SK-N-SH (cell line): ENCODE results near the gene CYFIP1. TPM values are rescaled to one million over a fixed set of nuclear protein-coding genes. Genes with fewer than 3 reads are reported as not detected.
A peak's percentile ranks its signal among the peaks of the same experiment; 100 is the strongest.

Experiments used
- CTCF ChIA-PET: fragments of 300-600, 350-600 bp; formaldehyde crosslinking; extraction: SDS; loops from one replicate; lab custom pipeline; 2021; lab: Yijun Ruan, JAX
- POLR2A ChIA-PET: fragments of 350-600 bp; sonication (Branson Sonifier 250); formaldehyde crosslinking; extraction: SDS; loops from one replicate; lab custom pipeline; 2020; ENCODE audit warnings: antibody characterized with exemption, inconsistent platforms; lab: Yijun Ruan, JAX
- DNase-seq: peaks from one replicate; pipeline ENCODE4 v3.0.0; 2012
- H2AFZ ChIP-seq: fragments of 200-600 bp; sonication (generic); 2 replicates; pipeline ENCODE4 v1.8.1; 2016; ENCODE audit warnings: antibody characterized with exemption, mild to moderate bottlenecking, low read depth
- H3F3A ChIP-seq: fragments of 200-600 bp; sonication (generic); replicated peaks from 2 replicates; pipeline ENCODE3; 2016; ENCODE audit warnings: antibody characterized with exemption, mild to moderate bottlenecking; ENCODE audit not compliant: insufficient read depth
- H3K27ac ChIP-seq, 2 experiments: fragments of 200-500 bp in 1 of 2; fragments of 200-600 bp in 1 of 2; sonication (Bioruptor generic) in 1 of 2; sonication (generic), shearing (Covaris generic) in 1 of 2; 2 replicates each; pipeline versions ENCODE4 v1.5.1 to v1.6.1; 2014 to 2016; ENCODE audit warnings: low read depth in 2 of 2, inconsistent platforms in 1 of 2, low read length in 1 of 2, mild to moderate bottlenecking in 1 of 2, mixed read lengths in 1 of 2
- H3K27me3 ChIP-seq: fragments of 200-600 bp; sonication (generic), shearing (Covaris generic); 2 replicates; pipeline ENCODE4 v1.6.1; 2016; ENCODE audit warnings: mixed run types; ENCODE audit not compliant: insufficient read depth
- H3K36me3 ChIP-seq, 2 experiments: fragments of 200-500 bp in 1 of 2; fragments of 200-600 bp in 1 of 2; sonication (Bioruptor generic) in 1 of 2; sonication (generic) in 1 of 2; replicated peaks in 1 of 2; 2 replicates each; pipeline versions ENCODE3 to v1.5.1; 2014 to 2016; ENCODE audit warnings: low read length in 1 of 2, mild to moderate bottlenecking in 1 of 2; ENCODE audit not compliant: insufficient read depth in 2 of 2, control insufficient read depth in 1 of 2
- H3K4me1 ChIP-seq, 2 experiments: fragments of 200-500 bp in 1 of 2; fragments of 200-600 bp in 1 of 2; sonication (Bioruptor generic) in 1 of 2; sonication (generic), shearing (Covaris generic) in 1 of 2; 2 replicates each; pipeline versions ENCODE4 v1.5.1 to v1.6.1; 2014 to 2016; ENCODE audit warnings: low read depth in 1 of 2, low read length in 1 of 2, mixed run types in 1 of 2; ENCODE audit not compliant: insufficient read depth in 2 of 2, control insufficient read depth in 1 of 2
- H3K4me2 ChIP-seq: fragments of 200-600 bp; sonication (generic), shearing (Covaris generic); 2 replicates; pipeline ENCODE4 v1.6.1; 2017; ENCODE audit warnings: mixed run types
- H3K4me3 ChIP-seq, 2 experiments: fragments of 200-500 bp in 1 of 2; fragments of 200-600 bp in 1 of 2; sonication (Bioruptor generic) in 1 of 2; sonication (generic), shearing (Covaris generic) in 1 of 2; 2 replicates each; pipeline versions ENCODE4 v1.5.1 to v1.8.1; 2014 to 2016; ENCODE audit warnings: low read depth in 2 of 2, inconsistent platforms in 1 of 2, low read length in 1 of 2, mild to moderate bottlenecking in 1 of 2, mixed read lengths in 1 of 2, moderate library complexity in 1 of 2
- H3K79me2 ChIP-seq: fragments of 200-600 bp; sonication (generic); 2 replicates; pipeline ENCODE4 v1.8.1; 2017; ENCODE audit warnings: mild to moderate bottlenecking; ENCODE audit not compliant: insufficient read depth
- H3K9ac ChIP-seq: fragments of 200-600 bp; sonication (generic); 2 replicates; pipeline ENCODE4 v1.6.1; 2017; ENCODE audit warnings: mixed run types
- H3K9me2 ChIP-seq: fragments of 200-600 bp; sonication (generic); 2 replicates; pipeline ENCODE4 v1.6.1; 2017; ENCODE audit warnings: mixed run types
- H3K9me3 ChIP-seq: fragments of 200-600 bp; sonication (generic); 2 replicates; pipeline ENCODE4 v1.6.1; 2017; ENCODE audit warnings: mixed run types, mild to moderate bottlenecking, moderate library complexity
- H4K20me1 ChIP-seq: fragments of 200-600 bp; sonication (generic); 2 replicates; pipeline ENCODE4 v1.6.1; 2017; ENCODE audit warnings: mild to moderate bottlenecking, mixed run types; ENCODE audit not compliant: insufficient read depth
- EZH2phosphoT487 ChIP-seq: fragments of 200-600 bp; sonication (generic); IDR thresholded peaks from 2 replicates; pipeline ENCODE4 v1.6.1; 2017; ENCODE audit warnings: low read depth, mixed run types, mild to moderate bottlenecking, antibody characterized with exemption, moderate library complexity, borderline replicate concordance
- GABPA ChIP-seq: IDR thresholded peaks from 2 replicates; pipeline ENCODE4 v1.4.0; 2012; ENCODE audit warnings: low read depth, mild to moderate bottlenecking
- GATA2 ChIP-seq: sonication (generic); formaldehyde crosslinking; IDR thresholded peaks from 2 replicates; pipeline ENCODE4 v1.5.0; 2020; ENCODE audit warnings: mild to moderate bottlenecking, missing genetic modification reagents
- MEF2A ChIP-seq: IDR thresholded peaks from 2 replicates; pipeline ENCODE4 v1.4.0; 2012; ENCODE audit warnings: low read depth, borderline replicate concordance
- MXI1 ChIP-seq: IDR thresholded peaks from 2 replicates; pipeline ENCODE4 v1.6.1; 2012; ENCODE audit warnings: mild to moderate bottlenecking, low read depth, low read length, improper control_type of control experiment
- PBX3 ChIP-seq: IDR thresholded peaks from 2 replicates; pipeline ENCODE4; 2012
- RAD21 ChIP-seq: IDR thresholded peaks from 2 replicates; pipeline ENCODE4 v1.6.1; 2012; ENCODE audit warnings: mild to moderate bottlenecking, low read length
- RCOR1 ChIP-seq: fragments of 150-350 bp; IDR thresholded peaks from 2 replicates; pipeline ENCODE4 v1.6.1; 2017; ENCODE audit warnings: antibody characterized with exemption, low read length
- RXRA ChIP-seq: IDR thresholded peaks from 2 replicates; pipeline ENCODE4 v1.4.0; 2012; ENCODE audit warnings: low read depth, mild to moderate bottlenecking, borderline replicate concordance
- SIN3A ChIP-seq: IDR thresholded peaks from 2 replicates; pipeline ENCODE4 v1.6.1; 2012; ENCODE audit warnings: low read depth, mild to moderate bottlenecking, low read length, moderate library complexity, borderline replicate concordance
- USF1 ChIP-seq: IDR thresholded peaks from 2 replicates; pipeline ENCODE4 v1.4.0; 2012; ENCODE audit warnings: low read depth, borderline replicate concordance
- YY1 ChIP-seq: IDR thresholded peaks from 2 replicates; pipeline ENCODE4 v1.4.0; 2012; ENCODE audit warnings: low read depth, mild to moderate bottlenecking
- WGBS: methylation state at CpG from one replicate; pipeline ENCODE4 v1.1.6; 2017; ENCODE audit warnings: low lambda C conversion rate; 5-methylcytosine and 5-hydroxymethylcytosine counted together
- polyA plus RNA-seq, 3 experiments: library from polyadenylated mRNA; depleted of rRNA; stranded (reverse); fragments of >200 nt; gene quantifications; 2 replicates each; pipeline ENCODE4 v1.2.3, GENCODE V29; 2012
- TF ChIP-seq, protein P1 (sequence below): fragments of 150-350 bp; IDR thresholded peaks from 2 replicates; pipeline ENCODE4 v1.6.1; 2017; ENCODE audit warnings: antibody characterized with exemption, low read length, low read depth, borderline replicate concordance
- TF ChIP-seq, protein P2 (sequence below): IDR thresholded peaks from 2 replicates; pipeline ENCODE4 v1.4.0; 2012; ENCODE audit warnings: low read depth, borderline replicate concordance

Gene CYFIP1
- polyA plus RNA-seq, 1 of the 3 experiments (the other 2 are of a cell fraction): 53.4 TPM

DNA sequence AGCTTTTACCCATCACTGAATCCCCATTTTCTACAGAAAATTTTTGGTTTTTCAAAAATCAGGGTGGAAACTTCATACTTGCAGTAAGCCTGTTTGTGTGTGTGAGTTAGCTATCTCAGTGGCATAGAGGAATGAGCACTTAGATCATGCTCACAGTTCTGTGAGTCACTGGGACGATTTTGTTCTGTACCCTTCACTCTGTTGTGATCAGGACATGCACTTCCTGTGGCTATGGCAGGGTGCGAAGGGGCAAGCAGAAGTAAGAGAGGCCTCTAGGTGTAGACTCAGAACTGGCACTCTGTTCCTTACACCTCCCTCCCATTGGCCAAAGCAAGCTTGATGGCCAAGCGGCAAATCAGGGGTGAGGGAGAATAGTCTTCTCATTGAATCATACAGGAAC, 130.1 kb downstream of the CYFIP1 start:
- ChIA-PET CTCF (interaction anchor here (1.4 kb wide), 1 partner anchor 10 kb away, joined by 3 read pairs; no protein-coding TSS in a partner anchor), POLR2A (no interaction called here)
- DNase-seq: no peak
- Histone ChIP-seq H2AFZ (no peak overlapping the region), H3F3A (peaks cover 19% of the 10 kb centered on the region), H3K9me3 (no peaks in the 10 kb centered on the region), H3K4me3 (no peak overlapping the region), H3K27me3 (no peaks in the 10 kb centered on the region), H3K9ac (no peak overlapping the region), H3K4me2 (no peak overlapping the region), H3K79me2 (peaks cover 75% of the 10 kb centered on the region), H3K9me2 (no peaks in the 10 kb centered on the region), H3K27ac (no peak overlapping the region), H3K36me3 (peaks cover 33 to 54% of the 10 kb centered on the region in 2 experiments), H3K4me1 (peaks cover 6% of the 10 kb centered on the region in 2 experiments; a peak in 2 of 4 replicates), H4K20me1 (peaks cover 29% of the 10 kb centered on the region; the same call in 1 of the 2 replicates)
- 95% methylated on average over 3 of the region's 3 CpGs for WGBS
- no peak for TF ChIP-seq SIN3A
- no peak for TF ChIP-seq GATA2 (CRISPR knock-in tag)
- TF ChIP-seq, protein P1, sequence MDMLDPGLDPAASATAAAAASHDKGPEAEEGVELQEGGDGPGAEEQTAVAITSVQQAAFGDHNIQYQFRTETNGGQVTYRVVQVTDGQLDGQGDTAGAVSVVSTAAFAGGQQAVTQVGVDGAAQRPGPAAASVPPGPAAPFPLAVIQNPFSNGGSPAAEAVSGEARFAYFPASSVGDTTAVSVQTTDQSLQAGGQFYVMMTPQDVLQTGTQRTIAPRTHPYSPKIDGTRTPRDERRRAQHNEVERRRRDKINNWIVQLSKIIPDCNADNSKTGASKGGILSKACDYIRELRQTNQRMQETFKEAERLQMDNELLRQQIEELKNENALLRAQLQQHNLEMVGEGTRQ: no peak
- TF ChIP-seq YY1: no peak
- TF ChIP-seq, protein P2, sequence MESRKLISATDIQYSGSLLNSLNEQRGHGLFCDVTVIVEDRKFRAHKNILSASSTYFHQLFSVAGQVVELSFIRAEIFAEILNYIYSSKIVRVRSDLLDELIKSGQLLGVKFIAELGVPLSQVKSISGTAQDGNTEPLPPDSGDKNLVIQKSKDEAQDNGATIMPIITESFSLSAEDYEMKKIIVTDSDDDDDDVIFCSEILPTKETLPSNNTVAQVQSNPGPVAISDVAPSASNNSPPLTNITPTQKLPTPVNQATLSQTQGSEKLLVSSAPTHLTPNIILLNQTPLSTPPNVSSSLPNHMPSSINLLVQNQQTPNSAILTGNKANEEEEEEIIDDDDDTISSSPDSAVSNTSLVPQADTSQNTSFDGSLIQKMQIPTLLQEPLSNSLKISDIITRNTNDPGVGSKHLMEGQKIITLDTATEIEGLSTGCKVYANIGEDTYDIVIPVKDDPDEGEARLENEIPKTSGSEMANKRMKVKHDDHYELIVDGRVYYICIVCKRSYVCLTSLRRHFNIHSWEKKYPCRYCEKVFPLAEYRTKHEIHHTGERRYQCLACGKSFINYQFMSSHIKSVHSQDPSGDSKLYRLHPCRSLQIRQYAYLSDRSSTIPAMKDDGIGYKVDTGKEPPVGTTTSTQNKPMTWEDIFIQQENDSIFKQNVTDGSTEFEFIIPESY: no peak

GRCh38 chr15:22846073-22846472, 134.1 kb downstream of the CYFIP1 start:
- ChIA-PET CTCF (interaction anchor here (0.6 kb wide), 1 partner anchor 86 kb away, joined by 3 read pairs; no protein-coding TSS in a partner anchor), POLR2A (no interaction called here)
- Histone ChIP-seq H3K27ac (no peak overlapping the region), H3F3A (peaks cover 13% of the 10 kb centered on the region), H3K4me2 (no peak overlapping the region), H3K27me3 (no peaks in the 10 kb centered on the region), H3K9me2 (no peaks in the 10 kb centered on the region), H3K4me3 (no peak overlapping the region), H3K36me3 (peaks cover 16 to 45% of the 10 kb centered on the region in 2 experiments), H4K20me1 (peaks cover 49% of the 10 kb centered on the region), H3K4me1 (peaks cover 6 to 8% of the 10 kb centered on the region in 2 experiments; a peak in 2 of 4 replicates), H3K9ac (no peak overlapping the region), H3K9me3 (no peaks in the 10 kb centered on the region), H2AFZ (no peak overlapping the region), H3K79me2 (peaks cover 99% of the 10 kb centered on the region)
- peak; percentile 21 for DNase-seq
- WGBS: 97% methylated on average over 6 of the region's 6 CpGs
- no peak for TF ChIP-seq RXRA
- TF ChIP-seq MXI1: no peak
- TF ChIP-seq RCOR1: no peak
- no peak for TF ChIP-seq MEF2A
- TF ChIP-seq, protein P1: no peak
- TF ChIP-seq PBX3: no peak
- TF ChIP-seq RAD21: no peak
- TF ChIP-seq, protein P2: no peak
- no peak for TF ChIP-seq YY1
- no peak for TF ChIP-seq EZH2phosphoT487
- no peak for TF ChIP-seq USF1
- no peak for TF ChIP-seq GABPA
